A375 (cell line): ENCODE data around the gene RNPEP. TPM values are rescaled to one million over a fixed set of nuclear protein-coding genes. Genes with fewer than 3 reads are reported as not detected.

ENCODE experiments used
- small RNA-seq: library from RNA; depleted of rRNA; stranded (forward); fragments of <200 nt; gene quantifications from one replicate; pipeline ENCODE3, GENCODE V24; 2014
- total RNA-seq: library from RNA; depleted of rRNA; stranded (reverse); fragments of >200 nt; shearing (Covaris generic); gene quantifications from 2 replicates; pipeline ENCODE4 v1.2.3, GENCODE V29; 2014; rRNA removed

Gene RNPEP, protein sequence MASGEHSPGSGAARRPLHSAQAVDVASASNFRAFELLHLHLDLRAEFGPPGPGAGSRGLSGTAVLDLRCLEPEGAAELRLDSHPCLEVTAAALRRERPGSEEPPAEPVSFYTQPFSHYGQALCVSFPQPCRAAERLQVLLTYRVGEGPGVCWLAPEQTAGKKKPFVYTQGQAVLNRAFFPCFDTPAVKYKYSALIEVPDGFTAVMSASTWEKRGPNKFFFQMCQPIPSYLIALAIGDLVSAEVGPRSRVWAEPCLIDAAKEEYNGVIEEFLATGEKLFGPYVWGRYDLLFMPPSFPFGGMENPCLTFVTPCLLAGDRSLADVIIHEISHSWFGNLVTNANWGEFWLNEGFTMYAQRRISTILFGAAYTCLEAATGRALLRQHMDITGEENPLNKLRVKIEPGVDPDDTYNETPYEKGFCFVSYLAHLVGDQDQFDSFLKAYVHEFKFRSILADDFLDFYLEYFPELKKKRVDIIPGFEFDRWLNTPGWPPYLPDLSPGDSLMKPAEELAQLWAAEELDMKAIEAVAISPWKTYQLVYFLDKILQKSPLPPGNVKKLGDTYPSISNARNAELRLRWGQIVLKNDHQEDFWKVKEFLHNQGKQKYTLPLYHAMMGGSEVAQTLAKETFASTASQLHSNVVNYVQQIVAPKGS
- total RNA-seq, result 91.6 and 98.5 TPM in 2 replicates

GRCh38 chr1:201982623-201983379 lies at the start of gene RNPEP:
Gene RNPEP (plus strand): TSS chr1:201982648. CDS start chr1:201982667, 19 bp downstream.

DNA sequence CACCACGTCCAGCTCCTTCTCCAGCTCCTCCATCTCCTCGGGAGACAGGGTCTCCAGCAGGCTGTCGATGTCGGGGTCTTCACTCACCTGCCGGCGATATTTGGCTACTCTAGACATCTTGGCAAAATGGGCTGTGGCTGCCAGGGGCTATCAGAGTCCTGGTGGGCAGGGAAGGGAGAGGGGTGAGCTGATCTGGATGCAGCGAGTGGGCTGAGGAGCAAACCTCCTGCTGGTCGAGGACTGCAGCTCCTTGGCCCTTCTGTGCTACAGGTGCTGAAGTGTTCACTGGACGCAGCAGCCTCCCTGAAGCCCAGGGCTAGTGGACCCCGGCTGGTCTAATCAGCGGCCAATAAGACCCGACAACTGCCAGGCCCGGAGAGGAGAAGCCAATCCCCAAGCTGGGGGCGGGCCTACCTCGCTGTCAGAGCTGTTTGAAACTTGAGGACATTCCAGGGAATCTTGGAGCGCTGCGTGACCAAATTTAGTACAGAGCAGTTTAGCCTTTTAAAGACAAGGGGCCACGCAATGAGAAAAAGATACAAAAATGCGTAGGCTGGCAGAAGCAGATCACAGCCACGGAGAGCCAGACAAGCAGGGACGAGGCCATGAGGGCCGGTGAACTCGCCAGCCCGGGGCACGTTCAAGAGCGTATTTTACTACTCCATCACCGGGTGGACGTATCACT lies 36.1 kb upstream of the RNPEP start, which contains the start of gene LMOD1:
LMOD1 (minus strand) TSS at position 325 of the 685 bp plus-strand sequence; CDS start at position 117, 208 bp downstream.

DNA sequence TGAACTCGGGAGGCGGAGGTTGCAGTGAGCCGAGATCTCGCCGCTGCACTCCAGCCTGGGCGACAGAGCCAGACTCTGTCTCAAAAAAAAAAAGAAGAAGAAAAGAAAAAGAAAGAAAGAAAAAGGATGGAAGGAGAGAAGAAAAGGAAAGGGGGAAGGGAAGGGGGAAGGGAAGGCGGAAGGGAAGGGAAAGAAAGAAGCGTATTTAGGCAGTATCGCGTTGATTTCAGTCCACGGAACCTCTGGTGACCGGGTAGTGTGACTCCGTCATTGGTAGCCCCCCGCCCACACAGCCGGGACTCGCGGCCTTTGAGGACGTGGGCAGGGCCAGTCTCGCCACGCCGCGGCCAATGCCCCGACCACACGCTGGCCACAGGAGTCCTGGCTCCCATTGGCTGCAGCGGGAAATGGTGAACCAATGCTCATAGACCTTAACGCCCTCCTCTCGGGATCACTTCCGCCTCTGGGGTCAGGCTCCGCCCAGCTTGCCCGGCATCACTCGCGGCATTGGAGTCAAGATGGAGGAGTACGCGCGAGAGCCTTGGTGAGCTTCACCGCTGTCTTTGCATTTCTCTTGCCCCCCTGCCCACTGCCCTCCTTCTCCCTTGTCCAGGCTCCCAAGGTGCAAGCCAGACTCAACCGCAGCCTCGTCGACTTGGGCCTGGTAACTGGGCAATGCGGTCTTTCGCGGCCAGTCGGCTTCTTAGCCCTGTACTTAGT lies 27.3 kb upstream of the RNPEP start, which contains the start of gene TIMM17A:
TIMM17A (plus strand) TSS at position 495 of the 720 bp plus-strand sequence; CDS start at position 519, 24 bp downstream.

DNA sequence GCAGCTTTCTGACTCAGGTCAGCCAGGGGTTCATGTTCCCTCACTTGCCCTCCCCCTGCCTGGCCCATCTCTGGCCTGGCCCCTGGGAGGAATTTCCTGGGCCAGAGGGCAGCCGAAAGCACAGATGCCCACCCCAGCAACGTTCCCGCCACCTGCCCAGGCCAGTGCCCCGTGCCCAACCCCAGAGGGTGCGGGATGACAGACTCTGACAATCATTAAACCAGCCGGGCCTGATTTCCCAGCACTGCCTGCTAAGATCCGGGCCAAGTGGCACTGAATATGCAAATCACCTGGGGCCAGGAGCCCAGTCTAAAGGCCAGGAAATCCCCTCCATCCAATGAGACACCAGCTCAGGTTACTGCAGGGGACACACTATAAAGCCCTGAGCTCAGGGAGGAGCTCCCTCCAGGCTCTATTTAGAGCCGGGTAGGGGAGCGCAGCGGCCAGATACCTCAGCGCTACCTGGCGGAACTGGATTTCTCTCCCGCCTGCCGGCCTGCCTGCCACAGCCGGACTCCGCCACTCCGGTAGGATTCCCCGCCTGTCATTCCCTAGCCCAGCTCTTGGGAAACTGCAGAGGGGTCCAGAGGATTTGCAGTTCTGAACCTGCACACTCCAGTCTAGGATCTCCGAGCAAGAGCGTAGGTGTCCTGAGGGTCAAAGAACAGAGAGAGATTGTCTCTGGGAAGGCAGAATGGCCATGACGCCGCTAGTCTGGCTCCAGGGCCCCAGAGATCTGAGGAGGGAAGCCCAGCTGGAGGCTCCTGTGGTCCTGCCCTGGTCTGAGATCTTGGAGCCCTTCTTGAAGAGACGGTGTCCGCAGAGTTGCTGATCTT lies 27.9 kb downstream of the RNPEP start, which contains the start of gene ELF3:
ELF3 (plus strand) TSS at position 408 of the 836 bp plus-strand sequence. CDS start 550 bp downstream, outside the sequence.

Small RNA genes within 50 kb of the gene (small RNA-seq; reads per million reads assigned to genes)
- gene AL691482.1, result not detected
- gene AL691482.2, result not detected
- not detected for gene MIR6740
- gene RF00156, result 0.17 reads per million

Other genes with a start within 250 kb of the RNPEP start
- gene IPO9, start 153.5 kb upstream of the RNPEP start, total RNA-seq, result 47.7 and 50.6 TPM in 2 replicates
- gene SHISA4, start 93.8 kb upstream of the RNPEP start, total RNA-seq, result 36.1 and 49.3 TPM in 2 replicates
- 0.19 TPM in 1 of 2 replicates, not detected in the other for gene LMOD1, start 36.1 kb upstream of the RNPEP start, total RNA-seq
- gene TIMM17A, start 27.1 kb upstream of the RNPEP start, total RNA-seq, result 60.7 and 71.3 TPM in 2 replicates
- 1.1 and 1.7 TPM in 2 replicates for gene ELF3, start 27.9 kb downstream of the RNPEP start, total RNA-seq
- not detected in 2 replicates for gene GPR37L1, start 140.3 kb downstream of the RNPEP start, total RNA-seq
- gene ARL8A, start 162.1 kb downstream of the RNPEP start, total RNA-seq, result 20.6 and 28.1 TPM in 2 replicates
- gene PTPN7, start 178.0 kb downstream of the RNPEP start, total RNA-seq, result not detected in 2 replicates
- gene LGR6, start 211.2 kb downstream of the RNPEP start, total RNA-seq, result 0.23 TPM in 1 of 2 replicates, not detected in the other